IMR-90 (cell line): ENCODE results near the gene IPO13.

Experiments
- POLR2A ChIP-seq: IDR thresholded peaks from 2 replicates; pipeline ENCODE4 v1.6.1; 2012; ENCODE audit warnings: mild to moderate bottlenecking, low read depth, low read length
- RFX5 ChIP-seq: IDR thresholded peaks from 2 replicates; pipeline ENCODE4 v1.8.0; 2012; ENCODE audit warnings: low read depth, mild to moderate bottlenecking, low read length, moderate library complexity
- TF ChIP-seq, protein P1 (sequence below): conservative IDR thresholded peaks from 2 replicates; pipeline ENCODE4 v1.5.1; 2012; ENCODE audit warnings: mild to moderate bottlenecking, low read depth, low read length, improper control_type of control experiment
- TF ChIP-seq, protein P2 (sequence below): fragments of 150-350 bp; IDR thresholded peaks from 2 replicates; pipeline ENCODE4 v1.6.1; 2017; ENCODE audit warnings: mild to moderate bottlenecking, antibody characterized with exemption, low read length, low read depth

GRCh38 chr1:43981135-43981491 is 34.4 kb downstream of the IPO13 start:
- TF ChIP-seq, protein P1, sequence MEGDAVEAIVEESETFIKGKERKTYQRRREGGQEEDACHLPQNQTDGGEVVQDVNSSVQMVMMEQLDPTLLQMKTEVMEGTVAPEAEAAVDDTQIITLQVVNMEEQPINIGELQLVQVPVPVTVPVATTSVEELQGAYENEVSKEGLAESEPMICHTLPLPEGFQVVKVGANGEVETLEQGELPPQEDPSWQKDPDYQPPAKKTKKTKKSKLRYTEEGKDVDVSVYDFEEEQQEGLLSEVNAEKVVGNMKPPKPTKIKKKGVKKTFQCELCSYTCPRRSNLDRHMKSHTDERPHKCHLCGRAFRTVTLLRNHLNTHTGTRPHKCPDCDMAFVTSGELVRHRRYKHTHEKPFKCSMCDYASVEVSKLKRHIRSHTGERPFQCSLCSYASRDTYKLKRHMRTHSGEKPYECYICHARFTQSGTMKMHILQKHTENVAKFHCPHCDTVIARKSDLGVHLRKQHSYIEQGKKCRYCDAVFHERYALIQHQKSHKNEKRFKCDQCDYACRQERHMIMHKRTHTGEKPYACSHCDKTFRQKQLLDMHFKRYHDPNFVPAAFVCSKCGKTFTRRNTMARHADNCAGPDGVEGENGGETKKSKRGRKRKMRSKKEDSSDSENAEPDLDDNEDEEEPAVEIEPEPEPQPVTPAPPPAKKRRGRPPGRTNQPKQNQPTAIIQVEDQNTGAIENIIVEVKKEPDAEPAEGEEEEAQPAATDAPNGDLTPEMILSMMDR, result no peak
- TF ChIP-seq, protein P2, sequence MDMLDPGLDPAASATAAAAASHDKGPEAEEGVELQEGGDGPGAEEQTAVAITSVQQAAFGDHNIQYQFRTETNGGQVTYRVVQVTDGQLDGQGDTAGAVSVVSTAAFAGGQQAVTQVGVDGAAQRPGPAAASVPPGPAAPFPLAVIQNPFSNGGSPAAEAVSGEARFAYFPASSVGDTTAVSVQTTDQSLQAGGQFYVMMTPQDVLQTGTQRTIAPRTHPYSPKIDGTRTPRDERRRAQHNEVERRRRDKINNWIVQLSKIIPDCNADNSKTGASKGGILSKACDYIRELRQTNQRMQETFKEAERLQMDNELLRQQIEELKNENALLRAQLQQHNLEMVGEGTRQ, result no peak
- no peak for TF ChIP-seq POLR2A
- TF ChIP-seq RFX5, result no peak
